Activated CD4-positive, alpha-beta T cell treated with anti-CD3 and anti-CD28 coated beads, Interleukin-2, amount 10 ng/mL, durations not matched to agents 24 days and 14 days (primary cell): ENCODE results near the gene CLDND2. TPM values are rescaled to one million over a fixed set of nuclear protein-coding genes. Genes with fewer than 3 reads are reported as not detected.

Experiments
- DNase-seq: peaks from one replicate; pipeline ENCODE4 v3.0.0; 2022
- H3K27ac Mint-ChIP-seq: one replicate; pipeline ENCODE4 v1.8.0; 2022; ENCODE audit warnings: mild to moderate bottlenecking, mixed read lengths
- H3K27me3 Mint-ChIP-seq: one replicate; pipeline ENCODE4 v1.8.0; 2022; ENCODE audit warnings: mixed read lengths
- H3K36me3 Mint-ChIP-seq: one replicate; pipeline ENCODE4 v1.8.0; 2022; ENCODE audit warnings: low read depth, mild to moderate bottlenecking, mixed read lengths
- H3K4me1 Mint-ChIP-seq: one replicate; pipeline ENCODE4 v1.8.0; 2021; ENCODE audit warnings: mixed read lengths
- H3K4me3 Mint-ChIP-seq: one replicate; pipeline ENCODE4 v1.8.0; 2022; ENCODE audit warnings: mild to moderate bottlenecking, moderate library complexity, mixed read lengths
- H3K9me3 Mint-ChIP-seq: one replicate; pipeline ENCODE4 v1.8.0; 2021; ENCODE audit warnings: mixed read lengths
- intact Hi-C: fragments of 100-400 bp; cut with micrococcal nuclease; formaldehyde crosslinking; loops from one replicate; pipeline ENCODE4 v1.15.1; 2023
- total RNA-seq: library from RNA; stranded (reverse); gene quantifications from 2 replicates; pipeline ENCODE4 v1.2.3, GENCODE V29; 2022

The CLDND2 gene
- total RNA-seq, 1 donor from 2014 or later, result 18.7 TPM

DNA sequence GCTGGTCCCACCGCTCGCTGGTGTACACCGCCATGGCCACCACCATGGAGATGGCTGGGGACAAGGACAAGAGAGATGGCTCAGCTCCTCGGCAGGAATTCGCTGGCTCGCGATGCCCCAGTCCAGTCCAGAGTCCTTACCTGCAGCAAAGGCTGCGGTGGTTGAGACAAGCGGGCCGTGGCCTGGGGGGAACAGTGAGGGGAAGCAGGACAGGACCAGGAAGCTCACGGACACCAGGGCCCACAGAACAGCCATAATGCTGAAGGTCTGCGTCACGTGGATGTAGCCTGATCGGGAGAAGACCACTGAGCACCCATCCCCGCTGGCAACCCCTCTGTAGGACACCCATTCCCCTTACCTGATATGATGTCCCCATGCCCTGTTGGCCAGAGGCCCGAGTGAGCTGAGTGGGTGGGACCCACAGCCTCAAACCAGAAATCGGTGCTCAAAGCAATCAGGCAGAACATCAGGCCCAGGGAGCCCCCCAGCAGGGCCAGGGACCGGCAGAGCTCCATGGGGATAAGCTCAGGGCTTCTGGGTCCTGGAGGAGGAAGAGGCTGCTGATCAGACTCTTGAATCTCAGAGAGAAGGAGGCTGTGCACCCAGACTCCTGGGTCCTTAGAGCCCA is 3.3 kb upstream of the CLDND2 start:
- intact Hi-C loops, result loop anchor here (1.0 kb wide), 2 partner anchors 22 to 69 kb away; no protein-coding TSS in a partner anchor
- H3K9me3 Mint-ChIP-seq, result peaks cover 8% of the 10 kb centered on the region
- peaks cover 72% of the 10 kb centered on the region for H3K4me1 Mint-ChIP-seq
- H3K27me3 Mint-ChIP-seq, result no peaks in the 10 kb centered on the region
- H3K4me3 Mint-ChIP-seq, result peak overlapping the region; percentile 98
- H3K27ac Mint-ChIP-seq, result peak overlapping the region; percentile 98
- peaks cover 37% of the 10 kb centered on the region for H3K36me3 Mint-ChIP-seq
- no peak for DNase-seq

DNA sequence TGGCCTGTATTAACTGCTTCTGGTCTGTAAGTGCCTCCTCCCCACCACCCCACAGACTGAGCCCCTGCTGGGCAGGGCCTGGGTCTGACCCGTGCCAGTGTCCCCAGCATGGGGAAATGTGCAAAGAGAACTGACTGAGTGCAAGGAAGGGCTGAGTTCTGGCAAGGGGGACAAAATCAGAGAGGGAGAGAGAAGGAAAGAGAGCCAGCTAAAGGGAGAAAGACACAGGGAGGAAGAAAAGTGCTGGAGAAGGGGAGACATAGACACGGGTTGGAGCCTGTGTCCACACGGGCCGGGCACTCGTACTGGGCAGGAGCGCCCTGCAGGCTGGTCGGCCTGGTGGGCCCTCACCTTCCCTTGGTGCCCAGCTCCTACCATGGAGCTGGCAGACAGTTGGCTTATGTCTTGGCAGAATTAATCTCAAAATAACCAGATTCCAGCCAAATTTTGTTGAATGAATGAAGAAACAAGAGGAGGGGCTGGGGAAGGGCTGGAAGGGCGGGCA is 2.4 kb upstream of the CLDND2 start:
- peak overlapping the region; percentile 98 for H3K4me3 Mint-ChIP-seq
- H3K36me3 Mint-ChIP-seq, result peaks cover 45% of the 10 kb centered on the region
- H3K9me3 Mint-ChIP-seq, result peaks cover 8% of the 10 kb centered on the region
- H3K27ac Mint-ChIP-seq, result peak overlapping the region; percentile 98
- DNase-seq, result no peak
- intact Hi-C loops, result no loop called here
- H3K4me1 Mint-ChIP-seq, result peaks cover 65% of the 10 kb centered on the region
- H3K27me3 Mint-ChIP-seq, result no peaks in the 10 kb centered on the region

DNA sequence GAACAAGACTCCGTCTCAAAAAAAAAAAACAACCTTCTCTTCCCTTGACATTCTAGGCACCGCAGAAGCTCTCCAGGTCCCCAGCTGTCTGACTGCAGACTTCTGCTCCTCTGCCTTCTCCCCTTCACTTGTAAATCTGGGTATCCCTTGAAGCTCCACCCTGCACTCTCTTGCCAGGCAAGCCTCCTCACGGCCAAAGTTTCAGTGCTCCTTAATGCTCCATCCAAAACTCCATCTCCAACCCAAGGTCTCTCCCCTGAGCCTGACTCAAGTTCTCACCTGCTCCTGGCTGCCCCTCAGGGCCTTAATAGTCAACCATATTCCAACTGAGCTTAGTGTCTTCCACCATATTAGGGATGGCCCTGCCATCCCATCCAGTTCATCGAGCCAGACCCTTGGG is 1.4 kb upstream of the CLDND2 start:
- Mint-ChIP-seq H3K36me3 (peaks cover 51% of the 10 kb centered on the region), H3K9me3 (peaks cover 6% of the 10 kb centered on the region), H3K27ac (peak overlapping the region; percentile 98), H3K4me3 (peak overlapping the region; percentile 98), H3K4me1 (peaks cover 62% of the 10 kb centered on the region), H3K27me3 (no peaks in the 10 kb centered on the region)
- no peak for DNase-seq
- intact Hi-C loops, result no loop called here

DNA sequence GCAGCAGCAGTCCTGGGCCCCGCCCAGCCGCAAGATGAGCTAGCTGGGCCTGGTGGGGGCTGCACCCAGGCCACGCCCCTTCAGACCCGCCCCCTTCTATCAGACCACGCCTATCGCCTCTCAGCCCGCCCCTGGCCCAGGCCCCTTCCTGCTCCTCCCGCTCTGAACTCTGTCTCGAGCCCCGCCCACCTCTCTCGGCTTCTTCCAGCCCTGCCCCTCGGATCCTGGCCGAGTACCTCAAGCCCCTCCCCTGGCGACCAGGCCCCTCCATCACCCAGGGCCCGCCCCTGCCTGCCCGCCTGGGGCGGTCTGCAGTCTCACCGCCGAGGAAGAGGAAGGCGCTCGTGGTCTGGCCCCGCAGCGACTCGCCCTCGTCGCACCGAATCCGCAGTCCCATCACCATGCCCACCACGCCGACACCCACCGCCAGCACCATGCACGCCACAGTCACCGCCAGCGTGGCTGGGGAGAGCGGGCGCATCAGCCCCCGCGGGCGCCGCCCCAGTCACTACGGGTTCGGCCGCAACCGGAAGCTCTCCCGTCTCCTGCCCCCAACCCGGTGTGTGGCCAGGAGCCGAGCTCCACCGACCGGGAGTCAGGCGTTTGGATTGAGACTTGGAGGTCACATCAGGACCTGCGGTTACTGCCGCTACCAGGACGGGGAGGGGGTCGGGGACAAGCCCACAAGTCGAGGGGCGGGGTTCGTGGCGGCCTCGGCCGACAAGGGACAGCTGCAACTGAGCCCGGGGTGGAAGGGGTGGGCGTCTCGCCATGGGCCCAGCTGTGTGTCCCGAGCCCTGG is 1.0 kb downstream of the CLDND2 start:
- H3K4me1 Mint-ChIP-seq, result peaks cover 57% of the 10 kb centered on the region
- peak overlapping the region; percentile 98 for H3K4me3 Mint-ChIP-seq
- intact Hi-C loops, result loop anchor here (1.0 to 5.0 kb wide), 4 partner anchors 8 to 260 kb away; partner anchors contain the start of gene CTU1
- DNase-seq, result peak; percentile 99
- H3K27ac Mint-ChIP-seq, result peak overlapping the region; percentile 98
- H3K9me3 Mint-ChIP-seq, result no peaks in the 10 kb centered on the region
- peaks cover 61% of the 10 kb centered on the region for H3K36me3 Mint-ChIP-seq
- no peaks in the 10 kb centered on the region for H3K27me3 Mint-ChIP-seq

DNA sequence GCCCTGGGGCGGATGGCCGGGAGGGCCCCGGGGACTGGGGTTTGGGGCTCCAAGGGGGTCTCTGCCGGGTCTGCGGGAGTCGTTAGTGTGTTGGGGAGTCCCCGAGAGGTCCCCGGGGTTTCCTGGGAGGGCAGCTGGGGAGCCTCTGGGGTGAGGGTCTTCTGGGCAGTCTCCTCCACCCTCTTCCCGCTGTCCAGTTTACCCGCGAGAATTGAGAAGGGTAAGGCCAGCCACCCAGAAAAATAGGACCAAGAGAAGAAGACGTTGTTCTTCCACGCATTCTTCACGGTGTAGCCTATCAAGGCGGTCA is 1.6 kb downstream of the CLDND2 start:
- peak overlapping the region; percentile 98 for H3K27ac Mint-ChIP-seq
- no peaks in the 10 kb centered on the region for H3K27me3 Mint-ChIP-seq
- H3K4me3 Mint-ChIP-seq, result peak overlapping the region; percentile 98
- no peaks in the 10 kb centered on the region for H3K9me3 Mint-ChIP-seq
- DNase-seq, result no peak
- peaks cover 61% of the 10 kb centered on the region for H3K36me3 Mint-ChIP-seq
- peaks cover 57% of the 10 kb centered on the region for H3K4me1 Mint-ChIP-seq
- intact Hi-C loops, result loop anchor here (1.0 to 5.0 kb wide), 4 partner anchors 8 to 260 kb away; partner anchors contain the start of gene CTU1

DNA sequence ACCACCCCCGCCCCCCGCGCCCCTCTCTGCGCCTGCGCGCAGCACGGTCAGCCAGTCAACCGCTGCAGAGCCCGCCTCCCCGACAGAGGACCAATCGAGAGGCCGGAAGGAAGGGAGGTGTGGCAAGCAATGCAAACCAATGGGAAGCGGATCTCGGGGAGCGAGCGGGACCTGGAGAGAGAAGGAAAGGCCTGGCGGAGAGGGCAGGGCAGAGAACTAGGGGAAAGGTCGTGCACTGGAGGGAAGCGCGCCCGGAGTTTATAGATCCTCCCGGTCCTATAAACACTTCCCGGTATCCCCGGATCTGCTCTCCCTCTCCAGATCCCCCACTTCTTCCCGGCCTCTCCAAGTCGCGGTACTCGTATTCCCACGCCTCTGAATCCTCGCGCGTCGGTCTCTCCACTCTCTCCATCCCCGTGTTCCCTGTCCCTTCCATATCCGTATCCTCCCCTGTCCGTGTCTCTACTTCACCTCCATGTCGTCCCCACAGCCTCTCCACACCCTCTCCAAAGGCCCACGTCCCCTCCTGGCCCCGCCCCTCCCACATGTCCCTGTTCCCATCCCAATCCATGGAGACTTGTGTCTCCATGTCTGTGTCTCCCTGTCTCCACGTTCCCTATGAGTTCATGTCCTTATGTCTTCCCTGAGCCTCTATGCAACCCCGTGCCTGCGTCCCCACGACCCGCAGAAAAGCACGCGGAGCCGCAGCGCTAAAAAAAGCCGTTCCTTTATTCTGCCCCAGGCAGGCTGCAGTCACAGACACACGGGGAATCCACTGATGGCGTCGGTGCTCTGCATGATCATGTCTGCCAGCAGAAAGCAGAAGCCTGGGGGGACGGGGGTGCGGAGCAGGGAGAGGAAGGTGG is 2.2 kb downstream of the CLDND2 start:
- H3K27me3 Mint-ChIP-seq, result no peaks in the 10 kb centered on the region
- peaks cover 56% of the 10 kb centered on the region for H3K4me1 Mint-ChIP-seq
- H3K9me3 Mint-ChIP-seq, result no peaks in the 10 kb centered on the region
- H3K36me3 Mint-ChIP-seq, result peaks cover 63% of the 10 kb centered on the region
- peak overlapping the region; percentile 98 for H3K4me3 Mint-ChIP-seq
- intact Hi-C loops, result loop anchor here (1.0 to 5.0 kb wide), 4 partner anchors 9 to 259 kb away; partner anchors contain the start of gene CTU1
- peak overlapping the region; percentile 98 for H3K27ac Mint-ChIP-seq
- peak; percentile 98 for DNase-seq

DNA sequence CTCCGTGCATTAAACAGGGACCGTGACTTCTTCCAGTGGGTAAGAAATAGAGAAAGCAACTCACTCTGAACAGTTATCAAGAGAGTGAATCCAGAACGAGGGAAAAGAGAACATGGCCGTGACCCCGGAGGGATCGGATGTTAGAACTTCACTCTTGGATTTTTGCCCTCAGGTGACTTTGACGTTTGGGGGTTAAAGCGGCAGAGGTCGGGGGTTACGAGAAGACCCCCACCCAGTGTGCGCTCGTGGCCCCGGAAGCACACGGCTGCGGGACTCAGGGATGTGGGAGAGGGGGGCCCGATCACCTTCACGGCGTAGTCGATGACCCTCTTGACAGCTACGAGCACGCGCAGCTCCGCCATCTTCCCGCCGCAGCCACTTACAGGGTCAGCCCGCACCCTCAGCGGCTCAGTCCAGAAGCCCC is 2.8 kb downstream of the CLDND2 start, which contains the start of gene ETFB:
ETFB (minus strand) TSS at position 424 of the 424 bp plus-strand sequence; CDS start at position 362, 62 bp downstream.
- Mint-ChIP-seq H3K4me3 (peak within 1 kb of the TSS; percentile 98), H3K27ac (peak within 1 kb of the TSS; percentile 98), H3K27me3 (no peaks in the 10 kb centered on the region), H3K9me3 (no peaks in the 10 kb centered on the region), H3K4me1 (peaks cover 50% of the 10 kb centered on the region), H3K36me3 (peaks cover 56% of the 10 kb centered on the region)
- intact Hi-C loops, result loop anchor here (1.0 to 5.0 kb wide), 2 partner anchors 259 to 337 kb away; partner anchors contain the start of gene CTU1
- no peak for DNase-seq

DNA sequence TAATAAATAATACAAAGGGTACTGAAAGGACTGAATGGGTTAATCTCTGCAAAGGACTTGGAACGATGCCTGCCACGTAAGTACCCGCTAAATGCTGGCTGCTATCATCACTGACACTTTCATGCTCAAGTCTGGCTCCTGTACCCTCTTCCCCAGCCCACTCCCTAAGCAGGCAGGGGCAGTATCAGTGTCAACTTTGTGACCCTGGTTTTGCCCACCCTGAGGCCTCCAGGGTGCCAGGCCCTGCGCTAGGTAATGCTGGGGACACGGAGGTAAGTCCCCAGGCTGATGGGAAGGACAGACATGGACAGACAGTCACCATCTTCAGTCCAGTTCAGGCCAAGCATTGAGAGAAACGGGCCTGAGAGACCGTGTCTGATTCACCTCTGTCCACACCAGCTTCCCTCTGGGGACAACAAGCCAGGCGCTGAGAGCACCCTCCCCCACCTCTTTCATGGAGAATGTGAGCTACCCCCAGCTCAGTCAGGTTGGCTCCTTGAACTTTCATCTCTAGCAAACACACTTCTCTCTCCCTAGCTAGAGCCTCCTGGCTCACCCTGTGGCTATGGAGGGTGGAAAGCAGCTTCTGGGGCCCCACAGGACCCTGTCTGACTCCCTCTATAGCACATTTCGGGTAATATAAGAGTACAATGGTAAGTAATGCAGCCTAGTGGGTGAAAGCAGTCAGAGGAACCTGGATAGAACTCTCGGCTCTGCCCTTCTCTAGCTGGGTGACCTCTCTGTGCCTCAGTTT is 3.4 kb downstream of the CLDND2 start:
- no peaks in the 10 kb centered on the region for H3K9me3 Mint-ChIP-seq
- H3K27me3 Mint-ChIP-seq, result no peaks in the 10 kb centered on the region
- peak; percentile 75 for DNase-seq
- peak overlapping the region; percentile 98 for H3K4me3 Mint-ChIP-seq
- H3K27ac Mint-ChIP-seq, result peak overlapping the region; percentile 98
- peaks cover 45% of the 10 kb centered on the region for H3K4me1 Mint-ChIP-seq
- intact Hi-C loops, result loop anchor here (1.0 to 5.0 kb wide), 2 partner anchors 258 to 338 kb away; partner anchors contain the start of gene CTU1
- peaks cover 51% of the 10 kb centered on the region for H3K36me3 Mint-ChIP-seq

DNA sequence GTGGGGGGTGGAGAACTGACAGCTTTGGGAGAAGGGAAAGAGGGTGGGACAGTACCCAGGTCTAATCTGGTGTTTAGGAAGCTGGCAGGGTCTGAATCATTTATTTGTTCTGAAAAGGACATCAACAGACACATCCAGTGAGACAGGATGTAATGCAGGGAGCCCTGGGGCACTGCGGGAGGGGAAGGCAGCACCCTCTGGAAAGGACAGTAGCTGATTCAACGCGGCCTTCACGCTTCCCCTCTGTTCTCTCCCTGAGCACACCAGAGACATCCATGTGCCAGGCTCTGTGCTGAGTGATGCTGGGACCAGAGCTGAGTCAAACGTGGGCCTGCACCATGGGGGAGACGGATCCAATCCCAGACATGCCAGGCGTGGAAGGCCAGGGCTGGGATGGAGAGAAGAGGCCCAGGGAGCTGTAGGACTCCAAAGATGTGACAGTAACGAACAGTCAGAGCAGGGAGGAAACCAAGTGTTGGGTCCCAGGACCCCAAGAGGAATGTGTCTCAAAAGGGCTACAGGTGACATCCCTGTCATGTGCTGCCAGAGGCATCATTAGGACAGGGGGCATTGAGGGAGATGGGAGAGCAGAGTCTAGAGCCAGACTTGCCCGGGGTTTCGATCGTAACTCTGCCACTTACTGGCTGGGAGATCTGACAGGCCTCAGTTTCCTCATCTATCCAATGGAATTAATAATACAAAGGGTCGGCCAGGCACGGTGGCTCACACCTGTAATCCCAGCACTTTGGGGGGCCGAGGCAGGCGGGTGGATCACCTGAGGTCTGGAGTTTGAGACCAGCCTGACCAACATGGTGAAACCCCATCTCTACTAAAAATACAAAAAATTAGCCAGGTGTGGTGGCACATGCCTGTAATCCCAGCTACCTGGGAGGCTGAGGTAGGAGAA is 4.3 kb downstream of the CLDND2 start:
- intact Hi-C loops, result loop anchor here (1.0 to 5.0 kb wide), 2 partner anchors 257 to 339 kb away; partner anchors contain the start of gene CTU1
- Mint-ChIP-seq H3K27ac (peak overlapping the region; percentile 98), H3K4me1 (peaks cover 45% of the 10 kb centered on the region), H3K4me3 (peak overlapping the region; percentile 82), H3K27me3 (no peaks in the 10 kb centered on the region), H3K36me3 (peaks cover 47% of the 10 kb centered on the region), H3K9me3 (no peaks in the 10 kb centered on the region)
- DNase-seq, result no peak

DNA sequence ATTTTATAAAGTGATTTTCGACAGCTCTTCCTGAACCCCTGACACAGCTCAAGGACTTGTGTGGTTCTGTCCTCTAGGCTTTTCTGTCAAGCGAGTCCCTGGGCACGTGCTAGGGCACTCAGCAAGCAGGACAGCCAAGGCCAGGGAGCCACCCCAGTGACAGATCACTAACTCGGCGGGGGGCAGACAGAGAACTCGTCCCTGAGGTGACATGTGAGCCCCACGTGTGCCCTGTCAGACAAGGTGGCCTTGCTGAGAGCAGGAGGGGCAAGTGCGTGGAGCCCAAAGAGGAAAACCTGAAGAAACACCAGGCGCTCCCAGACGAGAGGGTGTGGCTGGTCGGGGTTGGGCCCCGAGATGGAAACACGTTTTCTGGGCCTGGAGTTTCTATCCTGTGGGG is 7.6 kb downstream of the CLDND2 start:
- Mint-ChIP-seq H3K9me3 (no peaks in the 10 kb centered on the region), H3K27ac (peak overlapping the region; percentile 37)

DNA sequence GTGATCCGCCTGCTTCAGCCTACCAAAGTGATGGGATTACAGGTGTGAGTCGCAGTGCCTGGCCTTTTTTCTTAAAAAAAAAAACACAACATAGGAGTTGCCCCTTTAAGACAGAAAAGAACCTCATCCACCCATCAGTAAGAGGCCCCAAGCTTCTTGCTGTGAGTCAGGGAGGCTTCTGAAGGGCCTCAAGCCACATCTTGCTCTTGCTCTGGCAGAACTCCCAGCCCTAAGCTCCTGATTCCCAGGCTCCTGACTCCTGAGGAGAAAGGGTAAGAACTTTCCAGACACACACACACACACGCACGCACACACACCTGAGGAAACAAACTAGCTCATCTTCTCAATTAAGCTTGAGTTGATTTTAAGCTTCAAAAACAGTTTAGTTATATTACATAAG is 9.5 kb downstream of the CLDND2 start:
- Mint-ChIP-seq H3K9me3 (no peaks in the 10 kb centered on the region), H3K36me3 (peaks cover 25% of the 10 kb centered on the region), H3K27me3 (no peaks in the 10 kb centered on the region), H3K27ac (no peak overlapping the region), H3K4me3 (no peak overlapping the region), H3K4me1 (peaks cover 40% of the 10 kb centered on the region)
- intact Hi-C loops, result no loop called here
- no peak for DNase-seq

More for the DNA sequence above, 7.6 kb downstream of the CLDND2 start:
- intact Hi-C loops, result no loop called here
- Mint-ChIP-seq H3K27me3 (no peaks in the 10 kb centered on the region), H3K4me1 (peaks cover 44% of the 10 kb centered on the region), H3K4me3 (no peak overlapping the region), H3K36me3 (peaks cover 33% of the 10 kb centered on the region)
- DNase-seq, result no peak

DNA sequence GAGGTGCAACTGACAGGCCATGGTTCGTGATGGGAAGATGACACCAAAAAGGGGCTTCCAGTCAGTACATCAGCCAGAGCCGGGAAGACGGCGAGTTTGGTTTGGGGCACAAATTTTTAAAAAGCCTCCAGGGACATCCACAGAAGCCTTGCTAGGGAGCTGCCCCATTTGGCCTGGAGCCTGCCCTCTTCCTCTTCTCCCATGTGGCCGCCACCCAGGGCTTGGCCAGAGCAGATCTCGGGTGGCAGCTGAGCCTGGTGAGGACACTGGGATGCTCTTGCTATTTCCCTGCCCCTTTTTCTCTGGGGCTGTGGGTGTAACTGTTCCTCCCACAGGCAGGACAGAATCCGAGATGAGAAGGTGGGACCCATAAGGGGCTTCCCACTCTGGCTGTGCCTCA is 10.9 kb downstream of the CLDND2 start:
- Mint-ChIP-seq H3K4me3 (no peak overlapping the region), H3K27ac (peak overlapping the region; percentile 4), H3K27me3 (no peaks in the 10 kb centered on the region), H3K4me1 (peaks cover 28% of the 10 kb centered on the region), H3K36me3 (peaks cover 20% of the 10 kb centered on the region), H3K9me3 (no peaks in the 10 kb centered on the region)
- intact Hi-C loops, result no loop called here
- DNase-seq, result no peak
